ENCODE results near the gene COL9A1. TPM values are rescaled to one million over a fixed set of nuclear protein-coding genes. Genes with fewer than 3 reads are reported as not detected.

COL9A1 gene
- total RNA-seq, 1 donor from 2014 or later = 0.47 TPM

DNA sequence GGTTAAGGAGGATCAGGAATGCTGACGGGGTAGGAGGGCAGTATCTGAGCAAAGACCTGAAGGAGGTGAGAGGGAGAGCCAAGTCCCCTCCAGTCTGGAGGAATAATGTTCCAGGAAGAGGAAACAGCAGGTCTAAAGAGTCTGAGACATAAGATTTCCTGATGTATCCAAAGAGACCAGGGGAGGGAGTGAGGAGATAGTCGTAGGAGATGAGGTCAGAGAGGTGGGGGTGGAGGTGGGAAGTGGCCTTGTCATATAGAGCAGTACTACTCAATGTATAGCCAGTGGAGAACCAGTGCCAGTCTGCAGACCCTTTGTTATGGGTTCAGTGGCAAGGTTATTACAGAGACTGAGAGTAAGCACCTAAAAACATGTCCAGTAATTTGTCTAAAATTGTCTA lies 130.6 kb downstream of the COL9A1 start:
- no peak for DNase-seq (ENCODE audit: low spot score)

DNA sequence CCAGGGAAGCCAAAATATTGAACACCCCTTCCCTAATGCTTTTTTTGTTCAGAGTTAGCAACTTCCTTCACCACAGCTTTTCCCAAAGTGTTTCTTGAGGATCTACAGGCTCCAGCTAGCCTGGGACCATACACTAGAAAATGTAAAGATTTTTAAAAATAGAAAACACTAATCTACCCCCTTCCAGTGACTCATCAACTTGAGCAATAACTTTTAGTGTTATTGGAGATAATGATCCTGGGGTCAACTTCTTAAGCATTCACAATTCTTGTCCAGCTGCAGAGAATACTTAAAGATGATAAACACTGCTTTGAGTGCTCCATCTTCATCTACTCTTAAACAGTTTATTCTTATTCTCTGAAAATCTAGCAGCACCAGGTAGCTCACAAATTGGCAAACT lies 131.6 kb downstream of the COL9A1 start:
- no peak for DNase-seq (ENCODE audit: low spot score)

DNA sequence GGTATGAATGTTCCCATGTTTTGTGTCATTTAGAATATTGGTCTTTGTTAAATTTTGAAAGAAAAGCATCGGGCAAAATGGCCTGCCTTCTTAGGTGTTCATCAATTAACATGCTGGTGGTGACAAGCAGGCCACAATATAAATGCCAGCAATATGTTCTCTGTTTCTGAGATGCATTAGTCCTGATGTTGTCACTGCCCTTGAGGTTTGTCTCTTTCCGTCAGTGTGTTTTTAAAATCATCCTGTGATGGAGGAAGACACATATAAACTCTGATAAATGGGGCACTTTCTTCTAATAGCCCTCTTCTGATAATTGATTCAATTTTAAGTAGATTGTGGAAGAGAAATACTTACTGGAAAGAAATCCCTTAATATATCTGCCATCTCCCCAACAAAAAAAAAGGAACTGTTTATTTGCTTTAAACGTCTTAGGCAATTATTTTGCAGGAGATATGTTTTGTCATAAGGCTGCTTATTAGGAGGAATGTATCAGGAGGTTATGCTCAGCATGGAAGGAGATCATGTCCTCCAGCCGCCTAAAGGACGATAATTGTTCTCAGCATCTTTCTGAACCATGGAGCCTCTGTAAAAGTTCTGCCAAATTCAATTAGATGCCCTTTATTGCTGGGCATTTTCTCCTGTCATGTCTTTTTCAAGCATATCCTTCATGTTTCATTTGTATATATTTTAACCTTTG lies 134.1 kb downstream of the COL9A1 start:
- no peak for DNase-seq (ENCODE audit: low spot score)

Other genes with a start within 250 kb of the COL9A1 start
- 33.7 TPM for gene FAM135A, start 110.4 kb upstream of the COL9A1 start, total RNA-seq